Loucy (cell line): ENCODE measurements around the gene L1TD1.
"Not testable (repeated sequence)": the region's sequence is repeated elsewhere in the genome, so short reads cannot be mapped to it uniquely, and the experiment has no call there.

Experiments used
- H2AFZ ChIP-seq: fragments of 200-600 bp; sonication (generic); 2 replicates; pipeline ENCODE4 v1.6.0; 2016; ENCODE audit warnings: antibody characterized with exemption, mild to moderate bottlenecking, low read length, moderate library complexity
- H3F3A ChIP-seq: fragments of 200-600 bp; 2 replicates; pipeline ENCODE4 v1.6.0; 2016; ENCODE audit warnings: antibody characterized with exemption, low read depth, mild to moderate bottlenecking
- H3K27me3 ChIP-seq: fragments of 200-600 bp; sonication (generic); 2 replicates; pipeline ENCODE4 v1.6.1; 2014; ENCODE audit warnings: low read length, mild to moderate bottlenecking; ENCODE audit not compliant: insufficient read depth, poor library complexity, severe bottlenecking
- H3K36me3 ChIP-seq: fragments of 200-600 bp; sonication (generic); 2 replicates; pipeline ENCODE4 v1.6.1; 2016; ENCODE audit warnings: low read length; ENCODE audit not compliant: insufficient read depth
- H3K4me1 ChIP-seq: fragments of 200-600 bp; sonication (generic); 2 replicates; pipeline ENCODE4 v1.5.1; 2014; ENCODE audit warnings: low read length, mild to moderate bottlenecking; ENCODE audit not compliant: insufficient read depth, poor library complexity, severe bottlenecking
- H3K4me2 ChIP-seq: fragments of 200-600 bp; sonication (generic); 2 replicates; pipeline ENCODE4 v1.6.0; 2014; ENCODE audit warnings: antibody characterized with exemption, low read length, low read depth, mild to moderate bottlenecking; ENCODE audit not compliant: poor library complexity, severe bottlenecking
- H3K4me3 ChIP-seq: fragments of 200-600 bp; sonication (generic); 2 replicates; pipeline ENCODE4 v1.5.1; 2014; ENCODE audit warnings: low read length, mild to moderate bottlenecking, mixed read lengths; ENCODE audit not compliant: poor library complexity, severe bottlenecking
- H3K79me2 ChIP-seq: fragments of 200-600 bp; sonication (generic); 2 replicates; pipeline ENCODE4 v1.6.1; 2014; ENCODE audit warnings: low read length; ENCODE audit not compliant: insufficient read depth
- H3K9ac ChIP-seq: fragments of 200-600 bp; sonication (generic); 2 replicates; pipeline ENCODE4 v1.6.0; 2014; ENCODE audit warnings: mild to moderate bottlenecking, low read depth, low read length, moderate library complexity; ENCODE audit not compliant: poor library complexity, severe bottlenecking
- H3K9me2 ChIP-seq: fragments of 200-600 bp; sonication (generic); replicated peaks from 2 replicates; pipeline ENCODE4 v1.6.1; 2016; ENCODE audit warnings: low read depth, low read length, mixed read lengths
- H3K9me3 ChIP-seq: fragments of 200-600 bp; sonication (generic); 2 replicates; pipeline ENCODE4 v1.6.1; 2014; ENCODE audit warnings: mild to moderate bottlenecking, antibody characterized with exemption, low read length, low read depth; ENCODE audit not compliant: insufficient read depth
- H4K20me1 ChIP-seq: fragments of 200-600 bp; sonication (generic); 2 replicates; pipeline ENCODE4 v1.6.0; 2014; ENCODE audit warnings: antibody characterized with exemption, low read length, mild to moderate bottlenecking; ENCODE audit not compliant: insufficient read depth, poor library complexity, severe bottlenecking
- CTCF ChIP-seq: fragments of 200-600 bp; sonication (generic); conservative IDR thresholded peaks from 2 replicates; pipeline ENCODE4 v1.5.1; 2014; ENCODE audit warnings: mild to moderate bottlenecking, antibody characterized with exemption, low read length
- EZH2phosphoT487 ChIP-seq: fragments of 200-600 bp; IDR thresholded peaks from 2 replicates; pipeline ENCODE4 v1.6.1; 2018; ENCODE audit warnings: antibody characterized with exemption, mild to moderate bottlenecking, moderate library complexity, borderline replicate concordance

Gene L1TD1

GRCh38 chr1:62212411-62212810, 17.8 kb downstream of the L1TD1 start:
- no peak overlapping the region for H2AFZ ChIP-seq
- no peaks in the 10 kb centered on the region for H3K79me2 ChIP-seq
- TF ChIP-seq CTCF (no peak), EZH2phosphoT487 (no peak)
- H3K27me3 ChIP-seq, result no peaks in the 10 kb centered on the region
- peaks cover 7% of the 10 kb centered on the region for H3K4me1 ChIP-seq
- no peak overlapping the region for H3K4me3 ChIP-seq
- H3F3A ChIP-seq, result no peaks in the 10 kb centered on the region
- H3K9me2 ChIP-seq, result no peaks in the 10 kb centered on the region
- no peaks in the 10 kb centered on the region for H4K20me1 ChIP-seq
- peaks cover 8% of the 10 kb centered on the region; the same call in 1 of the 2 replicates for H3K9me3 ChIP-seq
- H3K9ac ChIP-seq, result no peak overlapping the region
- H3K36me3 ChIP-seq, result no peaks in the 10 kb centered on the region
- no peak overlapping the region for H3K4me2 ChIP-seq

GRCh38 chr1:62213075-62213914, 18.6 kb downstream of the L1TD1 start:
- Histone ChIP-seq H3K79me2 (no peaks in the 10 kb centered on the region), H3K4me2 (no peak overlapping the region)

GRCh38 chr1:62218604-62219003, 24.0 kb downstream of the L1TD1 start:
- H3K27me3 ChIP-seq, result no peaks in the 10 kb centered on the region
- no peaks in the 10 kb centered on the region for H3K9me3 ChIP-seq
- TF ChIP-seq EZH2phosphoT487 (no peak), CTCF (no peak)
- no peak overlapping the region for H3K9ac ChIP-seq
- H2AFZ ChIP-seq, result no peak overlapping the region
- no peaks in the 10 kb centered on the region for H4K20me1 ChIP-seq
- H3K36me3 ChIP-seq, result no peaks in the 10 kb centered on the region
- H3F3A ChIP-seq, result no peaks in the 10 kb centered on the region
- no peaks in the 10 kb centered on the region for H3K4me1 ChIP-seq
- no peak overlapping the region for H3K4me3 ChIP-seq
- H3K9me2 ChIP-seq, result no peaks in the 10 kb centered on the region
- no peaks in the 10 kb centered on the region for H3K79me2 ChIP-seq
- H3K4me2 ChIP-seq, result no peak overlapping the region

More at GRCh38 chr1:62213075-62213914, 18.6 kb downstream of the L1TD1 start:
- H2AFZ ChIP-seq, result no peak overlapping the region
- H3K36me3 ChIP-seq, result no peaks in the 10 kb centered on the region
- no peaks in the 10 kb centered on the region for H3F3A ChIP-seq
- H3K27me3 ChIP-seq, result no peaks in the 10 kb centered on the region
- H3K9ac ChIP-seq, result no peak overlapping the region
- H3K4me3 ChIP-seq, result no peak overlapping the region
- H3K9me2 ChIP-seq, result no peaks in the 10 kb centered on the region
- H3K4me1 ChIP-seq, result peaks cover 7% of the 10 kb centered on the region
- no peak for TF ChIP-seq CTCF
- TF ChIP-seq EZH2phosphoT487, result no peak
- H3K9me3 ChIP-seq, result peaks cover 8% of the 10 kb centered on the region; the same call in 1 of the 2 replicates
- no peaks in the 10 kb centered on the region for H4K20me1 ChIP-seq

- not testable (repeated sequence) for H3K4me1 ChIP-seq, H4K20me1 ChIP-seq, H3K9me3 ChIP-seq, H3K4me3 ChIP-seq, H3K36me3 ChIP-seq, H3F3A ChIP-seq, H3K9me2 ChIP-seq, H3K79me2 ChIP-seq, H3K27me3 ChIP-seq, H3K9ac ChIP-seq, H2AFZ ChIP-seq, H3K4me2 ChIP-seq
Observed at GRCh38 chr1:62220456-62220855, 25.8 kb downstream of the L1TD1 start.
